Endothelial cell of umbilical vein (primary cell): ENCODE results near the gene RBM33. TPM values are rescaled to one million over a fixed set of nuclear protein-coding genes. Genes with fewer than 3 reads are reported as not detected.

Source experiments
- BruUV-seq: library from RNA; stranded (reverse); fragments of 400-500 nt; replicated peaks from 2 replicates; lab custom pipeline; 2021; lab: Mats Ljungman, UMichigan
- CTCF ChIA-PET: fragments of 300-600, 350-600 bp; sonication (Branson Sonifier 250); formaldehyde crosslinking; loops from one replicate; lab custom pipeline; 2021; ENCODE audit warnings: antibody characterized with exemption, inconsistent platforms; lab: Charles Lee
- POLR2A ChIA-PET: fragments of 300-600, 350-600 bp; sonication (Branson Sonifier 250); formaldehyde crosslinking; loops from one replicate; lab custom pipeline; 2021; ENCODE audit warnings: antibody characterized with exemption, inconsistent platforms; lab: Charles Lee
- DNase-seq: peaks from one replicate; pipeline ENCODE4 v3.0.0-alpha.2; 2011; ENCODE audit warnings: low read depth, low spot score
- FAIRE-seq: peaks from 2 replicates; lab custom pipeline; 2011; peaks lifted over from hg19 to GRCh38; lab: Jason Lieb, UNC
- H2AFZ ChIP-seq: 2 replicates; pipeline ENCODE4 v1.6.0; 2012; ENCODE audit warnings: low read depth, low read length, control low read depth, inconsistent platforms
- H3K27ac ChIP-seq: 2 replicates; pipeline ENCODE4 v1.5.1; 2011; ENCODE audit warnings: low read depth, mild to moderate bottlenecking, control low read depth, low read length, moderate library complexity; ENCODE audit not compliant: insufficient read depth
- H3K27me3 ChIP-seq, 2 experiments: 2 replicates each; pipeline versions ENCODE4 v1.6.0 to v1.6.1; 2011; ENCODE audit warnings: low read length in 2 of 2, mixed read lengths in 1 of 2; ENCODE audit not compliant: control insufficient read depth in 2 of 2, insufficient read depth in 2 of 2
- H3K36me3 ChIP-seq, 2 experiments: 2 replicates in 1 of 2; 3 replicates in 1 of 2; pipeline ENCODE4 v1.5.1; 2011; ENCODE audit warnings: low read length in 2 of 2, mild to moderate bottlenecking in 1 of 2, moderate library complexity in 1 of 2; ENCODE audit not compliant: control insufficient read depth in 2 of 2, insufficient read depth in 2 of 2; ENCODE audit errors: extremely low read depth in 1 of 2
- H3K4me1 ChIP-seq: 3 replicates; pipeline ENCODE4 v1.5.1; 2011; ENCODE audit warnings: mild to moderate bottlenecking, low read length; ENCODE audit not compliant: control insufficient read depth, insufficient read depth; ENCODE audit errors: extremely low read depth
- H3K4me2 ChIP-seq: 2 replicates; pipeline ENCODE4 v1.6.1; 2011; ENCODE audit warnings: low read length, control low read depth, mixed read lengths; ENCODE audit not compliant: insufficient read depth
- H3K4me3 ChIP-seq, 3 experiments: fragments of 200-600 bp in 1 of 3; sonication (generic), shearing (Covaris generic) in 1 of 3; replicated peaks in 1 of 3; 2 replicates each; pipeline ENCODE4 v1.5.1; 2011 to 2016; ENCODE audit warnings: control low read depth in 3 of 3, low read length in 3 of 3, mild to moderate bottlenecking in 2 of 3, inconsistent platforms in 1 of 3, low read depth in 1 of 3, moderate library complexity in 1 of 3; ENCODE audit not compliant: insufficient read depth in 1 of 3
- H3K79me2 ChIP-seq: 2 replicates; pipeline ENCODE4 v1.6.0; 2012; ENCODE audit warnings: low read length, inconsistent platforms; ENCODE audit not compliant: control insufficient read depth, insufficient read depth
- H3K9ac ChIP-seq: replicated peaks from 2 replicates; pipeline ENCODE3; 2011; ENCODE audit warnings: low read length, control low read depth; ENCODE audit not compliant: insufficient read depth; ENCODE audit errors: extremely low read depth
- H3K9me1 ChIP-seq: replicated peaks from 3 replicates; pipeline ENCODE4 v1.6.0; 2011; ENCODE audit warnings: mild to moderate bottlenecking, low read length; ENCODE audit not compliant: control insufficient read depth, insufficient read depth; ENCODE audit errors: extremely low read depth
- H3K9me3 ChIP-seq: replicated peaks from 2 replicates; pipeline ENCODE4 v1.5.1; 2012; ENCODE audit warnings: low read length, inconsistent platforms; ENCODE audit not compliant: control insufficient read depth, insufficient read depth
- H4K20me1 ChIP-seq: replicated peaks from 2 replicates; pipeline ENCODE3; 2011; ENCODE audit warnings: mild to moderate bottlenecking, low read length; ENCODE audit not compliant: control insufficient read depth, insufficient read depth; ENCODE audit errors: extremely low read depth
- EZH2 ChIP-seq: IDR thresholded peaks from 2 replicates; pipeline ENCODE4 v1.6.1; 2012; ENCODE audit warnings: borderline replicate concordance, low read depth, mild to moderate bottlenecking, moderate library complexity, low read length, inconsistent platforms; ENCODE audit not compliant: severe bottlenecking
- FOS ChIP-seq: IDR thresholded peaks from 2 replicates; pipeline ENCODE4 v1.6.1; 2011; ENCODE audit warnings: mild to moderate bottlenecking, low read length, moderate library complexity, borderline replicate concordance; ENCODE audit not compliant: insufficient read depth
- GATA2 ChIP-seq: IDR thresholded peaks from 2 replicates; pipeline ENCODE4 v1.7.0; 2011; ENCODE audit warnings: low read depth, mild to moderate bottlenecking, moderate library complexity, mixed read lengths, low read length; ENCODE audit not compliant: insufficient read length, insufficient read depth
- JUN ChIP-seq: IDR thresholded peaks from 2 replicates; pipeline ENCODE4 v1.6.1; 2011; ENCODE audit warnings: borderline replicate concordance, low read depth; ENCODE audit not compliant: insufficient read length, insufficient read depth
- MYC ChIP-seq: IDR thresholded peaks from one replicate; pipeline ENCODE4 v1.6.1; 2011; ENCODE audit warnings: mild to moderate bottlenecking, low read depth, low read length
- POLR2A ChIP-seq: IDR thresholded peaks from 2 replicates; pipeline ENCODE4 v1.6.1; 2012; ENCODE audit warnings: low read depth, mild to moderate bottlenecking, control low read depth, low read length
- POLR2AphosphoS5 ChIP-seq: IDR thresholded peaks from 2 replicates; pipeline ENCODE4 v1.6.1; 2012; ENCODE audit warnings: low read depth, mild to moderate bottlenecking, control low read depth, low read length, moderate library complexity; ENCODE audit not compliant: insufficient read depth
- dilution Hi-C: fragments of 300-500 bp; cut with MboI; formaldehyde crosslinking; loops from one replicate; pipeline ENCODE4 v1.15.0; 2019; ENCODE audit warnings: low sequenced_read_pairs; ENCODE audit not compliant: extremely low pct_ligation_motif_present
- intact Hi-C: fragments of 100-400 bp; cut with micrococcal nuclease; formaldehyde crosslinking; loops from one replicate; pipeline ENCODE4 v1.10.0; 2022
- polyA plus RNA-seq, 4 experiments: library from polyadenylated mRNA; depleted of rRNA in 3 of 4; stranded (reverse) in 3 of 4; unstranded in 1 of 4; fragments of >200 nt; gene quantifications; 2 replicates each; pipeline versions ENCODE4 v1.2.1 to v1.2.3, GENCODE V29; 2011 to 2012; ENCODE audit warnings: missing spikeins in 1 of 4
- total RNA-seq: library from RNA; stranded (reverse); gene quantifications from 2 replicates; pipeline ENCODE4 v1.2.3, GENCODE V29; 2021
- TF ChIP-seq, protein P1 (sequence below), 2 donors: IDR thresholded peaks; 1 replicate in 1 of 2; 2 replicates in 1 of 2; pipeline ENCODE4 v1.5.1; 2011; ENCODE audit warnings: low read length in 2 of 2, mild to moderate bottlenecking in 2 of 2, moderate library complexity in 2 of 2, control low read depth in 1 of 2, inconsistent platforms in 1 of 2, low read depth in 1 of 2; ENCODE audit not compliant: insufficient read depth in 1 of 2; ENCODE audit errors: extremely low read depth in 1 of 2
- TF ChIP-seq, protein P2 (sequence below): IDR thresholded peaks from 2 replicates; pipeline ENCODE4 v1.6.1; 2011; ENCODE audit not compliant: insufficient read depth, insufficient read length

Gene RBM33
- total and polyA plus RNA-seq, 2 donors (not counting 3 experiments of a cell fraction or from before 2014, with no cell fraction given): 16.2 to 68.2 TPM

DNA sequence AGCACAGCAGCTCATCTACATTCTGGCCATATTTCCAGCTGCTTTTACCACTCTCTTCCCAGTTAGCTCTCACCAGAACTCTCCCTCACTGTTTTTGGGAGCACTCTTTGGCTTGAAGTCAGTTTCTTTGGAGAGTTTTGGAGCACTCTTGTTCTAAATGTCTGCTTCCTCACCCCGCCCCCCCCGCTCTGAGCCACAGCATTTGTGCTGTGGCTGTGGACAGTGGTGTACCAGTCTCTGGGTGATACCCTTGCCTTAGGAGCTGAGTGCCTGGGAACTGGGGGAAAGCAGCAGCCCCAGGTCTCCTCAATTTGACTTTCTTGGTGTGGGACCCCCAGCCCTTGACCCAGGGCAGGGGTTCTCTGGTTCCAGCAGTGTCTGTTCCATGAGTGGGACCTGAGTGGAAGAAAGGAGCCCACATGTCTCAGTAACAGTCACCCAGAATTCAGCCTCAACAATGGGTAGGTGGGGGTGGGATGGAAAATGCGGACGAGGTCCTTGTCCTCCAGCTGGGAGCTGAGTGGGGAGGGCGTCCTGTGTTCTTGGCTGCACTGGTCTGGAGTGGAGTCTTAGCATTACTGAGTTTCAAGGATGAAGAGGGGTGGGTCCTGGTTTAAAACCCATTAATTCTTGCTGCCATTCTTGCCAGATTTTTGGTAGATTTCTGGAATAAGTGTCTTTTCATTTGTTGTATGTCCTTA, 18.0 kb downstream of the RBM33 start:
- Histone ChIP-seq H3K79me2 (peaks cover 92% of the 10 kb centered on the region), H3K36me3 (peaks cover 0 to 2% of the 10 kb centered on the region in 2 experiments), H2AFZ (no peak overlapping the region), H3K27me3 (no peaks in the 10 kb centered on the region), H3K4me1 (peaks cover 10% of the 10 kb centered on the region), H3K27ac (no peak overlapping the region), H3K9ac (no peak overlapping the region), H3K4me3 (no peak overlapping the region), H3K9me3 (no peaks in the 10 kb centered on the region), H3K4me2 (no peak overlapping the region), H3K9me1 (no peaks in the 10 kb centered on the region), H4K20me1 (peaks cover 15% of the 10 kb centered on the region)
- no TSS peak for BruUV-seq
- intact Hi-C loops: no loop called here
- ChIA-PET POLR2A (interaction anchor here (0.5 kb wide), 1 partner anchor 19 kb away, joined by 3 read pairs; no protein-coding TSS in a partner anchor), CTCF (interaction anchor here (1.9 to 2.0 kb wide), 2 partner anchors 39 to 64 kb away, joined by 5 to 9 read pairs; no protein-coding TSS in a partner anchor)
- FAIRE-seq: no peak
- TF ChIP-seq, protein P1, sequence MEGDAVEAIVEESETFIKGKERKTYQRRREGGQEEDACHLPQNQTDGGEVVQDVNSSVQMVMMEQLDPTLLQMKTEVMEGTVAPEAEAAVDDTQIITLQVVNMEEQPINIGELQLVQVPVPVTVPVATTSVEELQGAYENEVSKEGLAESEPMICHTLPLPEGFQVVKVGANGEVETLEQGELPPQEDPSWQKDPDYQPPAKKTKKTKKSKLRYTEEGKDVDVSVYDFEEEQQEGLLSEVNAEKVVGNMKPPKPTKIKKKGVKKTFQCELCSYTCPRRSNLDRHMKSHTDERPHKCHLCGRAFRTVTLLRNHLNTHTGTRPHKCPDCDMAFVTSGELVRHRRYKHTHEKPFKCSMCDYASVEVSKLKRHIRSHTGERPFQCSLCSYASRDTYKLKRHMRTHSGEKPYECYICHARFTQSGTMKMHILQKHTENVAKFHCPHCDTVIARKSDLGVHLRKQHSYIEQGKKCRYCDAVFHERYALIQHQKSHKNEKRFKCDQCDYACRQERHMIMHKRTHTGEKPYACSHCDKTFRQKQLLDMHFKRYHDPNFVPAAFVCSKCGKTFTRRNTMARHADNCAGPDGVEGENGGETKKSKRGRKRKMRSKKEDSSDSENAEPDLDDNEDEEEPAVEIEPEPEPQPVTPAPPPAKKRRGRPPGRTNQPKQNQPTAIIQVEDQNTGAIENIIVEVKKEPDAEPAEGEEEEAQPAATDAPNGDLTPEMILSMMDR (IDR thresholded peaks at IDR 0.05; ENCODE audit: extremely low read depth in 1 of 2, insufficient read depth in 1 of 2, low read depth in 1 of 2, low read length in 2 of 2): no peak
- DNase-seq: no peak
- dilution Hi-C loops: no loop called here

DNA sequence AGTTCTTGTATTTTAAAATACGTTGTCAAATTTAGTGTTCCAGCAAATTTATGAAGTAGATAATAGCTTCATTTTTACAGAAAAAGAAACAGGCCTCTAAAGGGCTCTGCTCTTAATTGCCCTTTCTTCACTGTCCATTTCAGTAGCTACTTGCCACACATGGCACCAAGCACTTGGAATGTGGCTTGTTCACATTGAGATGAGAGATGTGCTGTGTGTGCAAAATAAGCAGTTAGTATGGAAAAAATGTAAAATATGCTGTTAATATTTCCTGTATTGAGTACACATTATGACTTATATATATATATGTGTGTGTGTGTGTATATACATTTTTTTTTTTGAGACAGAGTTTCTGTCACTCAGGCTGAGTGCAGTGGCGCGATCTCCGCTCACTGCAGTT, 19.5 kb downstream of the RBM33 start:
- no TSS peak for BruUV-seq
- FAIRE-seq (no peak), DNase-seq (no peak)
- no peak overlapping the region for H3K27ac ChIP-seq
- H3K79me2 ChIP-seq: peaks cover 92% of the 10 kb centered on the region
- intact Hi-C loops: no loop called here
- no peaks in the 10 kb centered on the region for H3K9me1 ChIP-seq
- peaks cover 0 to 2% of the 10 kb centered on the region in 2 experiments for H3K36me3 ChIP-seq
- no peak for TF ChIP-seq JUN
- no peak for TF ChIP-seq POLR2AphosphoS5
- no peak for TF ChIP-seq FOS
- no peak for TF ChIP-seq POLR2A
- TF ChIP-seq, protein P1 (IDR thresholded peaks at IDR 0.05; ENCODE audit: extremely low read depth in 1 of 2, insufficient read depth in 1 of 2, low read depth in 1 of 2, low read length in 2 of 2): no peak
- TF ChIP-seq, protein P2, sequence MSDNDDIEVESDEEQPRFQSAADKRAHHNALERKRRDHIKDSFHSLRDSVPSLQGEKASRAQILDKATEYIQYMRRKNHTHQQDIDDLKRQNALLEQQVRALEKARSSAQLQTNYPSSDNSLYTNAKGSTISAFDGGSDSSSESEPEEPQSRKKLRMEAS: no peak
- TF ChIP-seq GATA2: no peak
- TF ChIP-seq MYC: no peak
- TF ChIP-seq EZH2: no peak
- H3K27me3 ChIP-seq: no peaks in the 10 kb centered on the region
- H2AFZ ChIP-seq: no peak overlapping the region
- H3K4me2 ChIP-seq: no peak overlapping the region
- CTCF ChIA-PET: interaction anchor here (1.8 to 2.0 kb wide), 3 partner anchors 15 to 65 kb away, joined by 5 to 9 read pairs (median 5); no protein-coding TSS in a partner anchor
- H3K9ac ChIP-seq: no peak overlapping the region
- H3K9me3 ChIP-seq: no peaks in the 10 kb centered on the region
- H3K4me3 ChIP-seq: no peak overlapping the region
- H3K4me1 ChIP-seq: peaks cover 10% of the 10 kb centered on the region
- dilution Hi-C loops: no loop called here
- peaks cover 16% of the 10 kb centered on the region for H4K20me1 ChIP-seq
- POLR2A ChIA-PET: no interaction called here
